ENCODE data around the gene XAGE1B.
"Not testable (repeated sequence)": the region's sequence is repeated elsewhere in the genome, so short reads cannot be mapped to it uniquely, and the experiment has no call there.

XAGE1B gene

DNA sequence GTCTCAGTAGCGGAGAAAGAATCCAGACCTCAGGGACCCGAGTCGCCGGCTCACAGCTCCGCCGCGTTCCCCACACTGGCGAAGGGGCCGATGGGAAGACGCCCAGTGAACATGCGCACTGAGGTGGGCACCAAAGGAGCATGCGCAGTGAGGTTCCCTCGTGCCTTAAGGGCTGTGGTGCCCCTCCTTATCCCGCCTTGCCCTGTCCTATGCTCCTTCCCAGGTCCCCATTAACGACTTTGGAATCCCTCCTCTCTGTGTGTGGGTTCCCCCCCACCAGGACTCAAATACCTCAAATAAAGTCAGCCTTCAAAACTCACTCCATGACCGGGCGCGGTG is at the start of gene XAGE1B:
XAGE1B (minus strand) TSS at position 77 of the 339 bp plus-strand sequence. CDS start 1,536 bp downstream, outside the sequence.
- not testable (repeated sequence) for DNase-seq

DNA sequence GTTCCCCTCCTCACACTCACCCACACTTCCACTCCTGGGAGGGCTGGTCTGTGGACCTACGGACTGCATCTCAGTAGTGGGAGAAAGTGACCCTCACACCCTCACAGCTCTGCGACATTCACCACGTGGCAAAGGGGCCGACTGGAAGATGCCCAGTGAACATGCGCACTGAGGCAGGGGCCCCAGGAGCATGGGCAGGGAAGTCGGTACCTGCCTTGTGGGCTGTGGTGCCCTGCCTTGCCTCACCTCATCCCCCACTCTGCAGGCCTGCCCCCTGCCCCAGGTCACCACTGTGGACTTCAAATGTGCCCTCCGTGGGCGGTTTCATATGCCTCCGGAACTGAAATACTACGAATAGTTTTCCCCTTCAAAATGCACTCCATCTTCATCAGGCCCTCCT is 46.2 kb upstream of the XAGE1B start:
- no peak for DNase-seq

- no peak for DNase-seq
Measured at GRCh38 chrX:52558140-52558539, 41.3 kb upstream of the XAGE1B start.

DNA sequence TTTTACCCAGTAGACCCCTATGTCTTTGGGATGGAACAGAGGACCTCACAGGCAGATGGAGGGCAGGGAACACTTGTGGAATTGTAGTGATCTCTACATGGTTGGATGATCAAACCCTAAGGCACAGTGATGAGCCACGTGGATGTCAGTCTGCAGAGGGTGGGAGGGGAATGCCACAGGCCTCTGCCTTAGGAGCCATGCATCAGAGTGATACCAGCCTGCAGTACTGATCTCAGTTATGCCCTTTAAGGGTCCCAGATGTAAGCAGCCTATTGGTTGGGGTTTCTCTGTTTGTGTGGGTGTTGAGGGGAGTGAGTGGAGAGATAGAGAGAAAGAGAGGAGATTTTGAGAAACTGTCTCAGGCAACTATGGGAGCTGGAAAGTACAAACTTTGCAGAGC is 39.9 kb upstream of the XAGE1B start:
- no peak for DNase-seq

- no peak for DNase-seq
Measured at GRCh38 chrX:52553995-52554642, 37.3 kb upstream of the XAGE1B start.

GRCh38 chrX:52548769-52549168 is 31.9 kb upstream of the XAGE1B start:
- DNase-seq = not testable (repeated sequence)

DNA sequence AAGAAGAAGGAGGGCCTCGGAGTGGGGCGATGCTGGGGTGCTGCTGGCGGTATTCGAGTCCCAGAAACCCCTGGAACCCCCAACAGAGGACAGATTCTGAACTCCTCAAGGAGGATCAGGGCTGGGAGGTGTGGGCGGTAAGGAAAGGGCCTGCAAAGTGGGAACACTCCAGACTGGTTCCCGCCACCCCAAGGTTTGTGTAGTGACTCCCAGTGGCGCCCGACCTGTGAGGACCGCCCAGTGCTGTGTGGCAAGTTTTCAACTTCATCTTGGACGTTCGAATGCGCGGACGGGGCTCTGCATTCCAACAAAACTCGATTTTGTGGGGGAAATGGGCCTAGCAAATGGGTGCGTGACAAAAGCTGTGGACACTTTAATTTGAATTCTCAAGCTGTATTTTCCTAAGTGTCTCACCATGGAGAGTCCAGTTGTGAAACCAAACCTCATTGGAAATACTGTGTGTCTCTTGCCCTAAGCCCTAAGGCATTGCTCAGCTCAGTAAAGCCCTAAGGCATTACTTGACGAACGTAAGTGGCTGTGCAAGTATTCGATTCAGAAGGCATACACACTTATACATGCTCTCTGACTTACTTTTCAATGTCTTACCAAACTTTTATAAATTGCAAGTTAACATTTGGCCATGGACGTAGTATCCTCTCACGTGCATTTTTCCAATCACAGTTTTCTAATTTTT is 27.4 kb upstream of the XAGE1B start:
- DNase-seq = no peak

DNA sequence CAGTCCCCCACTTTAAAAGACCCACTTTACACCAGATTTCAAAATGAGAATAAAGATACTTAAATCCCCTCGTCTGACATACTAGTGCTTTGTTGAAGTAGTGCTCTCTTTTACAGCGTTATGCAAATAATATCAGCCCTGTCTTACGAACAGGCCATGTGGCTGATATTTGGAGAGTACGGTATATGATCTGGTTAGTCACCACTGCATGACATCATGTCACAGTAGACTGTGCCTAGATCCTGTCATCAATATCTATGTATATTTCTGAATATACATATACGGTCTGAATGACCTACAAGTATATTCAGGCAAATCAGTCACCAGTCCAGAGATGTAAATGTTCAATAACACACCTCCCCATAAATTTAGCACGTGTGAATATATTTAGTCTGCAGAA is 25.4 kb upstream of the XAGE1B start:
- DNase-seq = no peak

DNA sequence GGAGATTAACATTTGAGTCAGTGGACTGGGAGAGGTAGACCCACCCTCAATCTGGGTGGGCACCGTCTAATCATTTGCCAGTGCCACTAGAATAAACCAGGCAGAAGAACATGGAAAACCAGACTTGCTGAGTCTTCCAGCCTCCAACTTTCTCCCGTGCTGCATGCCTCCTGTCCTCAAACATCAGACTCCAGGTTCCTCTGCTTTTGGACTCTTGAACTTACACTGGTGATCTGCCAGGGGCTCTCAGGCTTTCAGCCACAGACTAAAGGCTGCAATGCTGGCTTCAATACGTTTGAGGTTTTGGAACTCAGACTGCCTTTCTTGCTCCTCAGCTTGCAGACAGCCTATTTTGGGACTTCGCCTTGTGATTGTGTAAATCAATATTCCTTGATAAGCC is 24.2 kb upstream of the XAGE1B start:
- DNase-seq = not testable (repeated sequence)

- DNase-seq = not testable (repeated sequence)
Measured at GRCh38 chrX:52516110-52516986, 515 bp downstream of the XAGE1B start.

- DNase-seq = not testable (repeated sequence)
Measured at GRCh38 chrX:52511126-52511525, 5.7 kb downstream of the XAGE1B start.

DNA sequence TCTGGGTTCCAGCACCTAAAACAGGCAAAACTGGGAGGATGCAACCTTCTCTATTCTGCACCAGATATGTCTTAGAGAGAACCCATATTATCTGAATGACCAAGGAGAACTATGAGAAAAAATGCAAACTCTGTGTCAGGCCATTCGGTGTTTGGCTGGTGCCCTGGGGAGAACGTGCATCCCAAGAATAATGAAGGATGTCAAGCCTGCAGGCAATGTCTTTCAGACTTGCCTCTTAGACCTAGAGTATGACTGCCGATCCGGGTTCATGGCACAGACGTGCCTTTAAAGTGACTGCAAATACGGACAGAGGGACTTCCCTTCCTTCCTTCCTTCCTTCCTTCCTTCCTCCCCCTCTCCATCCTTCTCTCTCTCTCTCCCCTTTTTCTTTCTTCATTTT is 6.9 kb downstream of the XAGE1B start:
- no peak for DNase-seq

DNA sequence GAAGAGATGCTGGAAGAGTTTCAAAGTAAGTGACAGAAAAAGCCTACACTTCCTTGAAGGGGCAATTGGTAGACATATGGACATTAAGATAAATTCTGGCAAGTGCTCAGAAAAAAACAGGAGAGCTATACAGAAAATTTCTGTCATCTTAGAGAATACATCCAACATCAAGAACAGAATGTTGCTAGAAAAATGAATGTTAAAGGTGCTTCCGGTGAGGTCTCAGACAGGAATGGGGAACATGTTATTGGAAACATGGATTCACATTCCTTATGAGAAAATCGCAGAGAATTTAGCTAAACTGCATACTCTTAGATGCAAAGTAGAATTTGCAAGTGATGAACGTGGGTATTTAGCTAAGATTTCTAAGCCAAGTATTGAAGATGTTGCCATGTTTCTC is 9.5 kb downstream of the XAGE1B start:
- DNase-seq = no peak

DNA sequence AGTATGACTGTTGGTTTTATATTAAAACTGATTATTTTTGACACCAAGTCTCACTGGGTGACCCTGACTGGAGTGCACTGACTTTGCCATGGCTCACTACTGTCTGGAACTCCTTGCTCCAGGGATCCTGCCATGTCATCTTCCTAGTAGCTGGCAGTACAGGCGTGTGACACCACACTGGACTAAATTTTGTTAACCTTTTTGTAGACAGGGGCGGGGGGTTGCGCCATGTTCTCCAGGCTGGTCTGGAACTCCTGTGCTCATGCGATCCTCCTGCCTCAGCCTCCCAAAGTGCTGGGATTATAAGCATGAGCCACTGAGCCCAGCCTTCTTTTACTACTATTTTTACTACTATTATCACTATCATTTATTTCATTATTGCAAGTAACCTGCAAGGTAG is 12.3 kb downstream of the XAGE1B start:
- no peak for DNase-seq

DNA sequence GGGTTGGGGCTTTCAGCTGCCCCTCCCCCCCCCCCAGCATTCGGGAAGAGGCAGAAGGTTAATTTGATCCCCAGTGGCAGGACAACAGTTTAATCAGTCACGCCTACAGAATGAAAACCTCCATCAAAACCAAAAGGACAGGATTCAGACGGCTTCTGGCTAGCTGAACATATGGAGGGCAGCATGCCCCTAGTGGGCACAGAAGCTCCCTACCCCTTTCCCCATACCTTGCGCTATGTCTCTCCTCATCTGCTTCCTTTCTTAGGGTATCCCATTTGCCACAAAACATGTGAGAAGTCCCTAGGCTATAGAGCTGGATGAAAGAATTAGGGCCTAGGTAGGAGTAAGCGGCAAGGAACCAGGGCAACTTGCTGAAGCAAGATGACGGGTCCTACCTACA is 15.5 kb downstream of the XAGE1B start:
- not testable (repeated sequence) for DNase-seq

DNA sequence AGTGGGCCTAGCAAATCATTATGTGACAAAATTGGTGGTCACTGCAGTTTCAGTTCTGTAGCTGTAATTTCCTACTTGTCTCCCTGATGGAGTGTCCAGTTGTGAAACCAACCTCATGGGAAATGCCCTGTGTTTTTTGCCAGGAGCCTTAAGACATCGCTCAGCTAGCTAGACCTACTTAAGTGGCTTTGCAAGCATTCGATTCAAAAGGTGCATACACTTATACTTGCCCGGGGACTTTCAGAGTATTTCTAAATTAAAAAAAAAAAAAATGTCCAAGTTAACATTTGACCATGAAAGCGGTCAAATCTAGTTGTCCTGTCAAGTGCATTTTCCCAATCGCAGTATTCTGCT is 20.5 kb downstream of the XAGE1B start:
- not testable (repeated sequence) for DNase-seq

GRCh38 chrX:52495545-52496418 is 21.1 kb downstream of the XAGE1B start, which contains the start of gene XAGE1A:
XAGE1A (plus strand) TSS chrX:52495808; CDS start chrX:52497362, 1,554 bp downstream.
- DNase-seq = not testable (repeated sequence)

DNA sequence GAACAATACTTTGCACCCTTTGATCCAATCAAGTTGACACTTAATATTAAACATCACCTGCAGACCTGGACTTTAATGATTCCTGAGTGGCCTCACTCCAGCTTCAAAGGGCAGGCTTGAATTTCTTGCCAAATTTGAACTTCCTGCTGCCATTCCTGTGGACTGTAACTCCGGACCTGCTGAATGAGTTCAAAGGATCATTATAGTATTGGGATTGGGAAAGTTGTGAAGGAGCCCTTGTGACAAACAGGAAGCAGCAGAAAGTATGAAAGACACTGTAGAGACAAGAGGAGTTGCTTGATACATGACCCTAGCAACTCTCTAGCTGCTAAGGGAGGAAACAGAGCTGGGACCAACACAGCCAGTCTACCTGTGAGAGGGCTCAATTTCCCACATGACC is 45.6 kb downstream of the XAGE1B start:
- not testable (repeated sequence) for DNase-seq

Data from suppressor macrophage treated with lipopolysaccharide for 1 hour (primary cell).